ENCODE measurements around the gene GRAP2.

GRAP2 gene

DNA sequence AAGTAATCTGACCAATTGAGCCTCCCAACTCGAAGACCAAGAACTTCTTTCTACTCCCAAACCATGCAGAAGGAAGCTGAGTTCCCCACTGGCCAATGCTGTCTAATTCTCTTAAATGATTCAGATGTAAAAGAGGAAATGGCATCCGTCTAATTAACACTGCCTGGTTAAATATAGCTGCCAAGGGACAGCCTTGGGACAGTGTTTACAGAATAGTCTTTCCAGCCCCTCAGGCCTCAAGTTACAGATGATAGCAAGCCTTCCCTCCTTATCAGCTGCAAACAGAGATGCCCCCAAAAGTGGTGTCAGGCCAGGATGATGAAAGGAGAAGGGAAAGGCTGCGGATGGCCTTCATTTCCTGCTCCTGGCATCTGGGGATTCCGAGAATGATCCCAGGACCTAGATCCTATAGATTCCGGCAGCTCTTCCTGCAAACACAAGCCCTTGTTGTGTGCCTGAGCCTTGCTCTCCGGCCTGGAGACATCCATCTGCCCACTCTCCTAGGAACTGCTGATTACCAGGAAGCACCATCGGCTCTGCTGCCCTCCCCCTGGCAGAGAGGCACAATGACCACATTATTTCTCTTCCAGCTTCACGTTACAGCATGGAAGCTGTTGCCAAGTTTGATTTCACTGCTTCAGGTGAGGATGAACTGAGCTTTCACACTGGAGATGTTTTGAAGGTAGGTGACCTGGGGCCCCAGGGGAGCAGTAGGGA is 45.8 kb downstream of the GRAP2 start:
- no peak for ATAC-seq

DNA sequence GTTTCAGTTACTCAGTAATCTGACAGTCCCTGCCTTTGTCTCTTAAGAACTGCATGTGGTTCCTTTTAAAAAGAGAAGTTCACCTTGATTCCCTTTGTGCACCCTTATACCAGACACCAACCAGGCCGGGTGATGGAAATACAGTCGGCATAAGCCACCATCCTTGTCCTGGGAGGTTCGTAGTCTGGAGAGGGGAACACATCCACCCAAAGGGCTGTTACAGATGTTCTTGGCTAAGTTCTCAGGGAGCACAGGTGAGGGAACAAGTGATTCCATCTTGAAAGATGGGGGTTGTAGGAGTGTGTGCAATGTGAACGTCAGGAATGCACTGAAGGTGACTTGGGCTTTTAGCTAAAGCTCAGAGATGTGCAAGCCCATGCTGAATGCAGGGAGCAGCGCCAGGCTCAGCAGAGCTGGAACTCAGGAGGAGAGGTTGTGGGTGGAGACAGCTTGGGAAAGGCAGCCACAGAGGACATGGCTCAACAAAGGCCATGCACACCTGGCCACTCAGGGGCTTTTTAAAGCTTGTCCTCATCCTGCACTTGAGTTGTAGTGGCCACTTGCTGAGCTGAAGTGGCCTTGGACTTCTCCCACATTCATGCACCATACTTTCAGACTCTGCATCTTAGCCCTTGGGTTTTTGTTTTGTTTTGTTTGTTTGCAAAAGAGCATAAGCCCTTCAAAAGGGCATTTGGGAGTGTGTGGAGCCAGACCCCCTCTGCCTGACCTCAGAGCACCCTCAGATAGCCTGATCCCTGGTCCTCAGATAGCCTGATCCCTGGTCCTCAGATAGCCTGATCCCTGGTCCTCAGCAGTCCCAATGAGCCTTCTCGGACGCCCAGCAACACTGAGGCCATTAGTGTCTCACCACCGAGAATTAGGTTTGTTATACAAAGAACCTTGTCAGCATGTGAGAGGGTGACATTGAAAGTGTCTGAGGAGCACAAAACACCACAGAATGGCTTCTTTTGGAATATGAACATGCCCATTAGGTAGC is 46.6 kb downstream of the GRAP2 start:
- ATAC-seq: peak in 1 of 2 donors; percentile 19

DNA sequence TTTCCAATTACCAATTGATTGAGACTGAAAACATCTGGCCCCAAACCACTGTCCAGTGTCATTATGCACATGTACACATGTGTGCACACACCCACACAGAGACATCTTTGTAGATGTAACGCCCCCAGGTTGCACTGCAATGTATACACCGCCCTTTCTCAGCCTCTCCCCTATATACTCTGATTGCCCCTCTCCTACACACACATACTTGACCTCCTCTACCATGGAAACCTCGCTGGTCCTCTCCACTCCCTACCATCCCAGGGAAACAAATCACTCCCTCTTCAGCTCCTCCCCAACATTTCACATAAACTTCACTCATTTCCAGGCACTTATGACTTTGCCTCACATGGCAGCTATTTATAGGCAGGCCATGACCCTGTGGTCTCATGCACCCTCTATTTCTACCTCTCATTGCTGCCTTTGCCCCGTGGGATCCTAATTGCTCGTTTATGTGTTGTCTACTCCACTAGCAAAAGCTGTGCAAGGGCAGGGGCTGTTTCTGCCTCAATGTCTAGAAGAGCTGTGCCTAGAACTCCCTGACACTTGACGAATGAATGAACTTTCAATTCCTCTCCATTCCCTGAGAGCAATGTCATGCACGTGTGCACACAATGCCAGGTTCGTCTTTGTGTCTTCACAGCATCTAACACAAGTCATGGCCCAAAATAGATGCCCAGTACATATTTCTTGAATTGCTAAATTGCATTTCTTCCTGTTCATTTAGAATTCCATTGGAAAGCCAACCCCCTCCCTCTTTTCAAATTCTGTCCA is 49.3 kb downstream of the GRAP2 start:
- ATAC-seq: no peak

DNA sequence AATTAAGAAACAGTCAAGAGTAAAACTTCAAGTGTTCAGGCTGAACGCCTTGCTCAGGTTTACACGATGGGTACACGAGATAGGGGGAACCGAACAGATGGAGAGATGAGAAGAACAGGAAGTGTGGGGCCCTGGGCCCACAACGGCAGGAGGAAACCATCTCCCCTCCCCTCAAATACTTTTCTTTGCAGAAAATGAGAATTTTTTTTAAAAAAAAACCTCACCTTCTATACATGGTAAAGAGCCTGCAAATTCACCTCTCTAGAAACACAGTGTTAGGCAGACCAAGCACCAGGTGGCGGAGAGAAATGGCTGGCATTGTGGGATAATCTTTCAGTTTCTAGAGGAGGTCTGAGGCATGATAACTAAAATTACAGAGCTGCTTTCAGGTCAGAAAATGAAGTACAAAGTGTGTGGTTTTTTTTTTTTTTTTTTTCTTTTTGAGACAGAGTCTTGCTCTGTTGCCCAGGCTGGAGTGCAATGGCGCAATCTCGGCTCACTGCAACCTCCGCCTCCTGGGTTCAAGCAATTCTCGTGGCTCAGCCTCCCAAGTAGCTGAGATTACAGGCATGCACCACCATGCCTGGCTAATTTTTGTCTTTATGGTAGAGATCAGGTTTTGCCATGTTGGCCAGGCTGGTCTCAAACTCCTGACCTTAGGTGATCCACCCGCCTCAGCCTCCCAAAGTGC is 50.9 kb downstream of the GRAP2 start:
- peak; percentile 69 to 72 for ATAC-seq

DNA sequence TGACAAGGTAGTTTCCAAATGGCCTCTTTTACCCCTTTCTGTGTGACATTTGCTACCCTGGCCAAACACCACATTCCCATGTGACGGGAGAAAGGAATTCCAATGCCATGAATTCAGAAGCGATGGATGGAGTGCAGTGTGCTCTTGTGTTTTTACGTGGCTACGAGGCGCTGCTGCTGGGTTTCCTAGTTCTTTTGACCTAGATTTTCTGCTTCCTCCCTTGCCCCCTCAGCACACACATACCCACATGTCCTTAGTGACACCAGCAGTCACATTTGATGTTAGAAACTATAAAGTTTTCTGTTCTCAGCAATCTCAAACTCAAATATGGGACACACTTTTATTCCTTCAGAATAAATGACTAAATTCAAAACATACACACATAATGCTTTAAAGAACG is 51.5 kb downstream of the GRAP2 start:
- ATAC-seq: no peak

DNA sequence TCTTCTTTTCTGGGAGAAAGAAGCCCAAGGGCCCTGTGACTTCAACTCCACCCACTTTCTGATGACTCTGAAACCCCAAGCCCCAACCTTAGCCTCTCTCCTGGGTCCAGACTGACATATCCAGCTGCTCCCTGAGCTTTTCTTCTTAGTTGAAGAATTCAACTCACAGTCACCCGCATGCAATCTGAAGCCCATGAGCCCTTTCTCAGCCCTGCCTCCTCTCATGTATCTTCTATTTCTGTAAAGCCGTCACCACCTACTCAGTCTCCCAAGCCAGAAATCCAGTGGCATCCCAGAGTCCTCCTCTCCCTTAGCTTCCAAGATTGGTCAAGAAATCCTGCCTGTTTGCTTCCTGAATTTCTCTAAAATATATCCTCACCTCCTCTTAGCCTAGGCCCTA is 52.2 kb downstream of the GRAP2 start:
- no peak for ATAC-seq

DNA sequence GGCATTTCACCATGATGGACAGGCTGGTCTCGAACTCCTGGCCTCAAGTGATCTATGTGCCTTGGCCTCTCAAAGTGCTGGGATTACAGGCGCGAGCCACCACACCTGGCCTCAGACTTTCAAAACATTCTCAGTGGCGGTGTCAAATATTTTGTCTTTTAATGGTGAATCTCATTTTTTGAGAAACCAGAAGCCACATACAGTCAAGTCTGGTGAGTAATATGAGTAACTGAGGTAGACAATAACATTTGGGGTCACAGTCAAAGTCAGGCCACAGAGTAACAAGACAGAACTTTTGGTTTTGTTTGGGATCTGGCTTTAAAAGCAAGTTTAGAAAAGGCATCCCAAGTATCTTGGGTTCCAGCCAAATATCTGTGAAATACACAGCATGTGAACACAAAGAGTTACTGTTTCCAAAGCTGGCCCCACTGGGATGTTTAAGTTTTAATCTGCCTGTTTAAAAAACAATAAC is 53.7 kb downstream of the GRAP2 start:
- ATAC-seq: peak; percentile 81 to 82

DNA sequence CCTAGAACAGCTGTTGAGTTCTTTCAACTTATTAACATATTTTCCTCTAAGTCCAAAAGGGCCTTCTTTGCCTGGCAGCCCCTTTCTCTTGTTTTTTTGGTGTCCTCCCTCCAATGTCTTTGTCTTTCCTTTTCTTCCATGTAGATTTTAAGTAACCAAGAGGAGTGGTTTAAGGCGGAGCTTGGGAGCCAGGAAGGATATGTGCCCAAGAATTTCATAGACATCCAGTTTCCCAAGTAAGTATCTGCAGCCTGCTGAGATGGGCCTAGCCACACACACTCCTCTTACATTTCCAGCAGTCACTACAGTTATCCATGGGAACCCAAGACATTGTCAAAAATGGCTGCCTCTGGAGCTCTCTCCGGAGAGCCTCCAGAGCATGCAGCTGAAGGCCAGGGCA is 54.8 kb downstream of the GRAP2 start:
- no peak for ATAC-seq

DNA sequence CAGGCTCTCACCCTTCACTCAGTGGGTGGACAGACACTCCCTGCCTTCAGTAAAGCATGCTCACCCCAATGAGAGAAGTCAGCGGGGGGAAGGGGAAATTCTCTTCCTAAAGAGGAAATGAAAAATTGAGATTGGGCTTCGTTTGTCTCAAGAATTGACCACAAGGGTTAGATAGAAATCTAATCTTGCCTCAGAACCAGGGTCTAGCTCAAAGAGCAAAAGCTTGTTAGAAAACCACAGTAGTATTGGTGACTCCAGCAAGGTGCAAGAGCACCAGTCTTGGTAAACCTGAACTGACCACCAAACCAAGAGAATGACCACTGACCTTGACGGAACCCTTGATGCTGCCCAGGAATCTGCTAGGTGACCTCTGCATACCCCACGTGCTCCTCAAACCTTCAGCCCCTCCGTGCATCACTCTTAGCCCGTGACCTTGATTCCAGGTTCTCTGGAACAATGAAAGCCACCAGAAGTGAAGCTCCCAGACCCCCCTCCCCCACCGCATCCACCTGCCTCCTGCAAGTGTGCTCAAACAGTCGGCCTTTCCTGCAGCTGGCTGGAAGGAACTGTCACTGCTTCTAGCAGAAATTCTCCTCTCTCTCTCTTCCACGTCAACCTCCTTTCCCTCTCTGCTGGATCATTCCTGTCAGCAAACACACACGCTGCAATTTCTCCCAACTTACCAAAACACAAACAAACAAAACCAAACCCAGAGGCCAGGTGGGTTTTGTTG is 56.2 kb downstream of the GRAP2 start:
- ATAC-seq: no peak

DNA sequence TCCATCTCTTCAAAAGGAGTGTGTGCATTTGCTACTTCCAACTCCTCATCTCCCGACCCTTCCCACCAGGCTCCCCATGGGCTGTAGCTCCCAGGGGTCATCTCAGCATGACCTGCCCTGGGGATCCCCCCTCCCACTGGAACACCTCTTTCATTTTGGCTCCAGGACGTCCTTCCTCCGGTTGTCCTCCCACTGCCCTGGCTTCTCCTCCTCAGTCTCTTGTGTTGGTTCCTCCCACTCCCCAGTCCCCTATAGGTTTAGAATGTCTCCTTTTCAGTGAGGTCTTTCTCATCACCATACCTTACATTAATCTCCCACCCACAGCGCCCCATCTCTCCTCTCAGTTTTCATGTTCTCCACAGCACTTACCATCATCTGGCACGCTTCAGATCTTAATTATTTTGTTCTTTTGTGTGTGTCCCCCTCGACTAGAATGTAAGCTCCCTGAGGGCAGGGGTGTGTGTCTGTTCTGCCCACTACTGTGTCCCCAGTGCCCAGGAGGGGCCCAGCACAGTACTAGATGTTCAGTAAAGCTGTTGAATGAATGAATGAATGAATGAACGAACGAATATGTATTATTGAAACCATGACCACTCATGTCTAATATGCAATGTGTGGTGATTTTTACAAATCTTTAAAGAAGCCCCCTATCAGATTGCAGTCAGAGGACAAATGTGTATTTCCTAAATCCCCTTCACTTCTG is 57.3 kb downstream of the GRAP2 start:
- no peak for ATAC-seq

DNA sequence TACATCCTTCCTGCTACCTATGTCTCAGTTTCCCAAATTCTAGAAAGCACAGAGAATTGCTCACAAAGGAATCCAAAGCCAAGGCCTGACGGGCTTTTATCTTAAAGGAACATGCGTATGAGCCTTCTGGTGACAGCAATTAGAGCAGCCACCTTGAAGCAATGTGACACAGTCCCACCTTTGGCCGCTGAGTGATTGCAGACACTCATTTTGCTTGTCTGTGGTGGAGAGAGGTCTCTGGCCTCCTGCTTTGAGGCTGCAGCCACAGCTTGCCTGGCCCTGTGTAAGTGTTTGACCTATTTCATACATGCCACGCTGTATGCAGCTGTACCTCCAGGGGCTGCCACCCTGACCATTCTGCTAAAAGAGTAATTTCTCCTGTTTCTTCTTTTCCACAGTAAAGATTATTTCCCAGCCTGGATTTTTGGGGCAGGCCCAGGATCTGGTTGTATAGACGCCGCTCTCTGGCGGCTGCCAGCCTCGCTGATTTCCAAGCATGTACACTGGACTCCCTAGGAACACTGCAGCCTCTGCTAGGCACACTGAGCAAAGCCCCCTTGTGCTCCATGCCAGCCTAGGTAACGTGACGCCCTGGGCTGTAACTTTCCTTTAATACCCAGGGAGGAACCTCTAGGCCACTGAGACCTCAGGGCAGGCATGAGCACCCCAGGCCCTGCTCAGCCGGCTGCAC is 58.2 kb downstream of the GRAP2 start:
- ATAC-seq: no peak

DNA sequence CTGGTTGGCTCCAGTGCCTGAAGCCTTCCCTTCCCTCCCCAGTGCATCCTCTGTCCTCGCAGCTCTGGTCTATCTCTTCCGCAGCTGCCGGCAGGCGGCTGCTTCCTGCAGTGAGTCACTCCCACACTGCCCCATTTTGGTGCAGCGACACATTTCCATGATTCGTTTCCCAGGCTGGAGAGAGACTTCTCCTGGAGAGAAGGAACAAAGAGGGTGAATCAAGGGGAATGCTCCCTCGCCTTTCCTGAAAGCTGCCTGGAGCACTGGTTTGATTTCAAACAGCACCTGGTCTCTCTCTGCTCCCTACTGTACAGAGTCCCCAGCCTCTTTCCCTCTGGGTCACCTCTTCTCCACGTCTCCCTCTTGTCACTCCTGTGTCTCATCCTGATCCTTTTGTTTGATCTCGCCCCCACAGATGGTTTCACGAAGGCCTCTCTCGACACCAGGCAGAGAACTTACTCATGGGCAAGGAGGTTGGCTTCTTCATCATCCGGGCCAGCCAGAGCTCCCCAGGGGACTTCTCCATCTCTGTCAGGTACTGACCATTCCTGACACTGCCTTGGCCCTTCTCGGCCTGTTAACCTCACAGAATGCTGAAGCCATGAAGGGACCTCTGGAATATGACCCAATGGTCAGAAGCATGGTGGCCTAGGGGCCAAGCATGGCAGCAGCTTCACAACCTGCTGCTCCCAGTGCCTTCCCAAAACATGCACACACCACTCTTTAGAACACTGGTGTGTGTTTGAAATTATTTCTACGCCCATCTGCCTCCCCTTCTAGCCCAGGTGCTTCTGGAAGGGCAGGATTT is 59.0 kb downstream of the GRAP2 start, which contains the start of gene TMA7B:
TSS of gene TMA7B (plus strand) at position 758 of the 808 bp plus-strand sequence. CDS start 3,978 bp downstream, outside the sequence.
- ATAC-seq: no peak

DNA sequence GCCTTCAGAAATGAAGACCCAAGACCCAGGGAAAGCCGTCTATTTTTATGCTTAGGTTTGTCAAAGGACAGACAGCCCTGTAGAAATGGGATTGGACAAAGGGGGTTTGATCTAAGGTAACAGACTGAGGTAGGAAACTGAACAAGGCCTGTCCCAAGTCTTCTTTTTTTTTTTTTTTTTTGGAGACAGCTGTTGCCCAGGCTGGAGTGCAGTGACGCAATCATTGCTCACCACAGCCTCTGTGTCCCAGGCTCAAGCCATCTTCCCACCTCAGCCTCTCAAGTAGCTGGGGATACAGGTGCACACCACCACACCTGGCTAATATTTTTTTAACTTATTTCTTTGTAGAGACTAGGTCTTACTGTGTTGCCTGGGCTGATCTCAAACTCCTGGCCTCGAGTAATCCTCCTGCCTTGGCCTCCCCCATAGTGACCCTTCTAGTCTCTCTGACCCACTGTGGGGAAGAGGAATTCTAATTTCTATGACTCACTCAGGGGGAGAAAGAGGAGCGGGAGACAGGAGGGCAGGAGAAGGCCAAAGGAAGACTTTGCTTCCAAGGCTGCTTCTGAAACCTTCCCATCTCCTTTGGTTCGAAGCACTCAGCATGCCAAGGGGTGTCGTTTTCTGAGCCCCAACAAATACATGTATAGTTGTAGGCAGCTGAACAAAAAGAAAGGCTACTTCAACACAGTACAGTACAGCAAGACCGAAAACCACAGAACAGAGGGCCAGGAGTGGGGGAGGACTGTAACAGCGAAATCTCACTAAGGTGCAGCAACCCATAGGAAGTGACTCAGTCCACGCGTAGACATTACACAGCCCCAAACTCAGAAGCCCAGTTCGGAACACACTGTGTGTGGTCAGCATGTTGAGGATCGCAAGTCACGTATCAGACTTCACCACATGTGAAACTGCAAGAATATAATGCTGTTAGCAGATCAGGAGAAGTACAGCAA is 60.2 kb downstream of the GRAP2 start:
- ATAC-seq: peak; percentile 99 to 100

DNA sequence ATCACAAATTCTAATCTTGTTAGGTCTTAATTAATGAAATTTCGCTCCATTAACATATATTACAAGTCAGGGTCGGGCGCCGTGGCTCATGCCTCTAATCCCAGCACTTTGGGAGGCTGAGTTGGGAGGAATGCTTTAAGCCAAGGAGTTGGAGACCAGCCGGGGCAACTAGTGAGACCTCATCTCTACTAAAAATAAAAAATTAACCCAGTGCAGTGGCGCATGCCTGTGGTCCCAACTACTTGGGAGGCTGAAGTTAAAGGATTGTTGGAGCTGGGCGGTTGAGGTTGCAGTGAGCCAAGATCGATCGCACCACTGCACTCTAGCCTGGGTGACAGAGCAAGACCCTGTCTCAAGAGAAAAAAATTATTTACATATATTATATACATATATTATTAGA is 61.2 kb downstream of the GRAP2 start:
- no peak for ATAC-seq

DNA sequence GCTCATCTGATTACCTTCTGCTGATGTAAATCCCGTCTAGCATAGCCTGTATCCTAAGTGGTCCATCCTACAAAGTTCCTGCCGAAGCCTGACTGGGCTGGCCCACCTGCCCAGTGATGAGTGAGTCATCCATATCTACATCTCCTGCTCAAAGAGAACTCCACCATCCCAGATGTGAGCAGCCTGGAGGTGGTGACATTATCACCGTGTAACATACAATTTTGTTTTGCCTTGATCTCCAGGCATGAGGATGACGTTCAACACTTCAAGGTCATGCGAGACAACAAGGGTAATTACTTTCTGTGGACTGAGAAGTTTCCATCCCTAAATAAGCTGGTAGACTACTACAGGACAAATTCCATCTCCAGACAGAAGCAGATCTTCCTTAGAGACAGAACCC is 64.9 kb downstream of the GRAP2 start:
- ATAC-seq: no peak

DNA sequence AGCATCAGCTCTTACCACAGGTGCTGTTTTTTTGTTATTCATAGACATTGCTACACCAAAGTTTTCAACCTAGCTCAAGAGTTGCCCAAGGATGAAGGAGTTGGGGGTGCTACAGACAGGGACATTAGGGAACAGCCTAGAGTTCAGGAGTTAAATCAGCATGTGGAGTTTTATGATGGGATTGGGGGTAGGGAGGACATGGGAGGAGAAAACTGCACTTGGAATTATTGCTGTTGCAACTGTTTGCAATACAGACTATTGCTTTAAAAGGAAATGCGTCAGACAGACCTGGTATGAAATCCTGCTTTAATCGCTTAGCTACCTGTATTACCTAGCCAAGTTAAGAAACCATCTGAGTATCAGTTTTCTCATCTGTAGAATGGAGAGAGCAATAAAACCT is 65.6 kb downstream of the GRAP2 start:
- no peak for ATAC-seq

DNA sequence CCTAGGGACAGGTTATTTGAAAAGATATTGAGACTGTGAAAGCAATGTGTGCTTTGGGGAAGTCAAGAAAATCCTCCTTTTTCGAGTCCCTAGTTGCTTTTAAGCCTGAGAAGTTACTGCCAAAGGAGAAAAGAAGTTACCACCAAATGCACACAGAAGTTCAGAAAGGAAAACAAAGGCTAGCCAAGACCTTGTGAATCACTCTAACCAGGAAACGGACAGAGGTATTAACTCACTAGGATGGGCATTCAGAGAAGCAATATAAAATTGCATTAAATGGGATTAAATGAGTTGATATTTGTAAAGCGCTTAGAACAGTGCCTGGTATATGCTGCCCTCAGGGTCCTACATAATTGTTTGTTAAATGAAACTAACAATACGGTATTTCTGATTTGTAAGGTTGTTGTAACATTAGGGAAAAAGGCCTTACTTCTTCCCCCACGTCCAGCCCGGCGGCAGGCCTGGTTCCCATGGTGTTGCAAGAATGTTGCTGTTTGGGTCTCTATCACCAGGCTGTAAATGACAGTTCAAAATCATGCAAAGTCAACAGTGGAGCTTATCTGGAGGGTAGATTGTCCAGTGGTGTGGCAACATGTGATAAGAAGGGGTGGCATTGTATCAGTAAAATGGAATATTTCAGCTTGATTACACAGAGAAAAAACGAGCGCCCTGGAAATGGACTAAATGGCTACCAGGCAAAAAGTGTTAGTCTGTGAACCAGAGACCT is 66.4 kb downstream of the GRAP2 start:
- no peak for ATAC-seq

Measured in activated CD4-positive, CD25-positive, alpha-beta regulatory T cell treated with anti-CD3 and anti-CD28 coated beads, Interleukin-2, amount 50 U/mL, for 24 hours (primary cell).